Activated naive CD4-positive, alpha-beta T cell treated with anti-CD3 and anti-CD28 coated beads, Interleukin-2, amount 50 U/mL, for 16 hours (primary cell): Measurements from ENCODE around the gene PRLR.
"Not testable (repeated sequence)": the region's sequence is repeated elsewhere in the genome, so short reads cannot be mapped to it uniquely, and the experiment has no call there.

Experiments
- DNase-seq: peaks from one replicate; pipeline ENCODE4 v3.0.0-alpha.2; 2020

PRLR gene

GRCh38 chr5:35122819-35123218 lies 107.5 kb downstream of the PRLR start:
- DNase-seq, result no peak

- DNase-seq, result no peak
Measured at GRCh38 chr5:35120715-35121114, 109.6 kb downstream of the PRLR start.

DNA sequence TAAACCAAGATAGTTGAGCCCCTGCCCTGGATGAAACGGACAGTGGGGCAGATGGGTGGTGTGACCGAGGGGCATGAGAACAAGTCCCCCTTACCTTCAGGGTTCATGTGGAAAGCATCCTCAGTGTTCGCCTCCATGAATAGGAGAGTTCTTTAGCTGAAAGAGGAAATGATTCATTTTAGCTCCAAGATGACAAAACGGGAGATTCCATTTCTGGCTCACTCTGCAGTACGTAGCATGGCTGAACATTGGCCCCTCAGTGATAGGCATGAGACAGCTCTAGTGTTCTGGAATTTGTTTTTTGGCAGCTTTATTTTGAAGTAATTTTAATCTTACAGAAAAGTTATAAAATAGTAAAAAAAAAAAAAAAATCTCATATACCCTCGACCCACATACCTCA lies 112.3 kb downstream of the PRLR start:
- DNase-seq, result no peak

DNA sequence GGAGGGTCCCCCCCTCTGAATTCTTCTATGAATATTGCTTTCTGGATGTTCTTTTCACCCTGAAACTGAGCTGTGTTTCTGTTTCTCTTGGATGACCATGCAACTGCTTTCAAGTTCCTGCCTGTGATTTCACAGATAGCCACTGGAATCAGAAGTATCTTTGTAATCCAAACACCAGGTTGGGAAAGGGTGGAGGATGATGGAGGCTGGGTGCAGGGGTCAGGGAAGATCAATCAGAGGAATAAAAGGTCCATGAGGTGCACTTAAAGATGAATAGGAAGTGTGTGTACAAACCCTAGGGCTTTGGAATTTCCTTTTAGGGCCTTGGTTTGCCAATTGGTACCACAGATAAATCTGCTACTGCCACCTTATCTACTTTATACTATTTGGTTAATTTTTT lies 114.4 kb downstream of the PRLR start:
- DNase-seq, result no peak

DNA sequence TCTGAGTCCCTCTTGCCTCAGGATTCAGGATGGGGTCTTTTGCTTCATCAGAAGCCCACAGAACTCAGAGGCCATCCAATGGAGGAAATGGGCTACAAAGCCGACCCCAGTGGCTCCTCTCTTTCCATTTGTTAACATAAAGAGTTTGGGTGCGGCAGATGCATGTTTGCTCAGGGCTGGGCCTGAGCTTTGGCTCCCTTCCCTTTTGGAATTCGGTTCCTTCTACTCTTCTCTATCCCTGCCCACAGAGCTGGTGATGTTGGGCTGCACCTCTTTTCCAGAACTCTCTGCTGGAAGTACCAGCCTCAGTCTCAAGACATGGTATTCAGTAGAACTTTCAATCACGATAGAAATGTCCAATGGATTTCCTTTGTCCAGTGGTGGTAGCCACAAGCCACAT lies 115.6 kb downstream of the PRLR start:
- DNase-seq, result no peak

- no peak for DNase-seq
Measured at GRCh38 chr5:35112300-35112699, 118.0 kb downstream of the PRLR start.

DNA sequence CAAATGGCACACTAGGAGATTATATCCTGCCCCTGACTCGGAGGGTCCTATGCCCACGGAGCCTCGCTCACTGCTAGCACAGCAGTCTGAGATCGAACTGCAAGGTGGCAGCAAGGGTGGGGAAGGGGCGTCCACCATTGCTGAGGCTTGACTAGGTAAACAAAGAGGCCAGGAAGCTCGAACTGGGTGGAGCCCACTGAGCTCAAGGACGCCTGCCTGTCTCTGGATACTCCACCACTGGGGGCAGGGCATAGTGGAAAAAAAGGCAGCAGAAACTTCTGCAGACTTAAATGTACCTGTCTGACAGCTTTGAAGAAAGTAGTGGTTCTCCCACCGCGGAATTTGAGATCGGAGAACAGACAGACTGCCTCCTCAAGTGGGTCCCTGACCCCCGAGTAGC lies 125.7 kb downstream of the PRLR start:
- not testable (repeated sequence) for DNase-seq

DNA sequence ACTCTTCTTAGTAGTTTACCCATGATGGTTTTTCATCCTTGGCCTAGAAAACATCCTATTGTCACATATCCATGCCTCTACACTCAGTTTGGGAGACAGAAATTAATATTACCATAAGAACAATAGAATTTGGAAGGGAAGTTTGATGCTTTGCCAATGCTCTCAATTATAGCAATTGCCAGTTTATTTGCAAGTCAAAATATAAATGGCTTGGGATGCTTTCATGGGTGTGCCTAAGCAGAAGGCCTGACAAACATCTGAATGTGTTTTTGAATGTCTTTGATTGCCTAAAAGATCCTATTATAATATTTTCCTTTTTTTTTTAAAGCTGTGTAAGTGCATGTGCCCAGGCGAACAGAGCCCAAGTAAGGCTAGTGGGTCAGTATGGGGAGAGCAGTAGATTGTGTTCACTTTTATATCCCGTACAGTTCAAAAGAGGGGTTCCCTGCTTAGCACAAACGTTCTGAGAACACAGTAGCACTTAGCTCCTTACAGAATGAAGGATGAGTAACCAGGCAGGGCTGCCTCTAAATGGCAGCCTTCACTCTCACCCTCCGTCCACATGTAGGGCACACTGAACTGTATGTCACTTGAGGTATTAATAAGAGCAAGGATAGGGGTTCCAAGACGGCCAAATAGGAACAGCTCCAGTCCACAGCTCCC lies 126.5 kb downstream of the PRLR start:
- no peak for DNase-seq

DNA sequence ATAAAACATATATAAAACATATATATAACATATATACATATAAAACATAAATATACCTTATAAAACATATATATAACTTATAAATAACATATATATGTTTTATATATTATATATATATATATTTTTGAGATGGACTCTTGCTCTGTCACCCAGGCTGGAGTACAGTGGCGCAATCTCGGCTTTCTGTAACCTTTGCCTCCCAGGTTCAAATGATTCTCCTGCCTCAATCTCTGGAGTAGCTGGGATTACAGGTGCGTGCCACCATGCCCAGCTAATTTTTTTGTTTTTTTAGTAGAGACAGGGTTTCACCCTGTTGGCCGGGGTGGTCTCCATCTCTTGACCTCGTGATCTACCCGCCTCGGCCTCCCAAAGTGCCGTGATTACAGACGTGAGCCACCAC lies 128.6 kb downstream of the PRLR start:
- not testable (repeated sequence) for DNase-seq

DNA sequence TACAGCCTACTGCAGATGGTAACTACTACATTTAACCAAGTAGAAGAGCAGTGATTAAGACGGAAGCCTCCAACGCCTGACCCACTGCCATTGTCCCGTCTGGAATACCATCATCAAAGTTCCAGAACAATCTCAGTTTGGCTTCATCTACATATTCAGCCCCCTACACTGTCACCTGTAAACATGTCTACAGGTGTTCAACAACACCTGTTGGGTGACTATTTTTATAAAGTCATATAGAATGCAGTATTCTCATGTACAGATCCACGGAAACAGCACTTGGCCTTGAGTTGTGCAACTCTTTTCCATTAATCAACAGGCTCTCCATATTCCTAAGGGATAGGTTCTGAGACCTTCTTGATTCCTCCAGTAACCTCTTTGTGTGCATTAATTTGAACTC lies 129.3 kb downstream of the PRLR start:
- DNase-seq, result no peak

DNA sequence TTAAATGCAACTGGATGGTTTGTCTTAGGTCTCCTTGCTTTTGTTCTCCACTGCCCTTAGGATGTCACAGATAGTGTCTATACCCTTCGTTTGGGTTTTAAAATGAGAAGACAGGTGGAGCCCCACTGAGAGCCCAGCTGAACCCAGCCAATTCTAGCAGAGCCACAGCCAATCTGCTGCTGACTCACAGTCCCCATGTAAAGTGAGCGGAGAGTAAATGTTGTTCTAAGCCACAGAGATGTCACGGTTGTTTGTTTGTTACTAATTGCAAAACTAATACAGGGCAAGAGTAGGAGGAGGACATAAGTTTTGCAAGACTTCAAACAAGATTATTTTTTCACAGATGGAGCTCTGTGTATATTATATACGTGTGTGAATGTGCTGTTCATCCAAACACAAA lies 132.1 kb downstream of the PRLR start:
- no peak for DNase-seq

- no peak for DNase-seq
Measured at GRCh38 chr5:35096932-35097331, 133.4 kb downstream of the PRLR start.

DNA sequence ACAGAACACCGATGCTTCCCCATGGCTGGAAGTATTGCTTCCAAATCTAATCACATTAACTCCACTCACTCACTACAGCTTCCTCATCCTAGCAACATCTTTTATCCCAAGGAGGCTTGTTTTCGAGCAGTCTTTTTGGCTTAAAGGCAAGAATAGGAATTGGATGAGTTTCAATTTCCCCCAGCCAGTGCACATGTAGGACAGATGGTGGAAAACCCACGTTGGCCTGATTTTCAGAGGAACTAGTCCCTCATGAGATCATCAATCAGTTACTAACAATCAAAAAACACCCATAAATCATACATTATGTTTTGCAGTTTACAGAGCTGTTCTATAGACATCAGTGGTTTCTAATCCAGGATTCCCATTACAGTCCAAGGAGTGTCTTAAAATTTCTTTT lies 134.1 kb downstream of the PRLR start:
- DNase-seq, result no peak

GRCh38 chr5:35095366-35095765 lies 134.9 kb downstream of the PRLR start:
- DNase-seq, result no peak

- no peak for DNase-seq
Measured at GRCh38 chr5:35094948-35095347, 135.3 kb downstream of the PRLR start.

- no peak for DNase-seq
Measured at GRCh38 chr5:35092703-35093102, 137.6 kb downstream of the PRLR start.

DNA sequence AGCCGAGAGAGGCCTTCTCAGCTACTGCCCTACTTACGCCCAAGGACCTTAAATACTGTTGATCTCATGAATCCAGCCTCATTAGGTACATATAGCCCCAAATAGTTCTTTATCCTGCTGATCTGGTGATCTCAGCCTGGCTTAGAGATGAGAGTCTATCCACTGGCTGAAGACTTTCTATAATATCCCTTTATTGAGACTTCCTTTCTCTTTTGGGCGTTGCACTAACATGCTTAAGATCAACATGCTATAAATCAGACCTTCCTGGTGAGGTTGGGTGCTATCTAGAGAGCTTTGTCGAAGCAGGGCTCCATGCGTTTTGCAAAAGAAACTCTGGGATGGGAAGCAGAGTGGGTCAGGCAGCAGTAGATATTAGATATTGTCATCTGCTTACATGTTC lies 138.6 kb downstream of the PRLR start:
- DNase-seq, result no peak

- DNase-seq, result peak; percentile 58
Measured at GRCh38 chr5:35089334-35090314, 140.7 kb downstream of the PRLR start.

GRCh38 chr5:35087991-35088390 lies 142.3 kb downstream of the PRLR start:
- DNase-seq, result no peak

GRCh38 chr5:35083150-35083549 lies 147.1 kb downstream of the PRLR start:
- no peak for DNase-seq

GRCh38 chr5:35082530-35082929 lies 147.8 kb downstream of the PRLR start:
- DNase-seq, result no peak

DNA sequence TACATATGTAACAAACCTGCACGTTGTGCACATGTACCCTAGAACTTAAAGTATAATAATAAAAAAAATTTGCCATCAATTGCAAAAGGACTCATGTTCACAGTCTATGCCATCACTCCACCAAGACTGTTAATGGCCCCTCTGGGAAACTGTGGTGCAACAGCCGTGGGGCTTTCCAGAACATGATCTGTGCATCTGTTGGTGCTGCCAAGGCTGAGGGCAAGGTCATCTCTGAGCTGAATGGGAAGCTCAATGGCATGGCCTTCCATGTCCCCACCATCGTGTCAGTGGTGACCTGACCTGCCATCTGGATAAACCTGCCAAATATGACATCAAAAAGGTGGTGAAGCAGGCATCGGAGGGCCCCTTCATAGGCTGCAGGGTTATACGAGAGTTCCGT lies 149.2 kb downstream of the PRLR start:
- DNase-seq, result no peak

DNA sequence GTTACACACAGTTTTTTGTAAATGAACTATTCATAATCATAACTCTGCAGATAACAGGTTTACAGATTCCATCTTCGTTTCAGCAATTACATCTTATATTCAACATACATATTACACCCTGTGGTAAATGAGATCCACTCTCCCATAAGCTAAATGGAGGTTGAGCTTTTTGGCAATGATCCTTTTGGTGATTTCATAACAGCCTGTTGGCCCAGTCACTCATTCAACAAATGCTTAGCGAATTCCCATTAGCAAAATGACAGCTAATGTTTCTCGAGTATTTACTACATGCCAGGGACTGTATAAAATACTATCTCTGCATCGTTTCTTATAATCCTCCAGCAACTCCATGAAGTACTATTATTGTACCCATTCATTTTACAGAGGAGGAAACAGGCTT lies 157.1 kb downstream of the PRLR start:
- DNase-seq, result no peak

DNA sequence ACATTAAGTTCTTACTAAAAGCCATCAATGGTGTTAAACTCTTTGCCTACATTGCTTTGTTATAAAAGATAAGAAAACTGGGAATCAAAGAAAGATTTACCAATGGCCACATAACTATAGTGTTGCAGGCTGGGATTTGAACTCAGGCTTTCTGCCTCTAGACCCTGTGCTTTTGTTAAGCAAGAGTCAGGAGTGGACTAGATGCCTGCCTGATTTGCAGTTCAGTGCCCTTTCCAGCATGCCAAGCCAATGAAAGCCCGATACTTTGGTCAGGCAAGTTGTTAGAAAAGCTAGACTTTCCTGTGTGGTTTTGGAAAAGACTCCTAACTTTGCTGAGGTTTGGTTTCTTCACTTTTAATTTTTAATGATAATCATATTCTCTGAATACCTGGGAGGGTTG lies 161.1 kb downstream of the PRLR start:
- no peak for DNase-seq
